A673 (cell line): Measurements from ENCODE around the gene PPAT.

Experiments
- EZH2 ChIP-seq: fragments of 200-600 bp; sonication (generic); IDR thresholded peaks from 2 replicates; pipeline ENCODE4 v1.6.1; 2017; ENCODE audit warnings: borderline replicate concordance, low read depth, mild to moderate bottlenecking, mixed read lengths, antibody characterized with exemption, low read length; ENCODE audit not compliant: poor library complexity, severe bottlenecking
- TF ChIP-seq, protein P1 (sequence below): fragments of 300-800, 200-600 bp; sonication (generic); conservative IDR thresholded peaks from 2 replicates; pipeline ENCODE4 v1.5.1; 2017; ENCODE audit warnings: low read depth, mild to moderate bottlenecking, antibody characterized with exemption, low read length, moderate library complexity, mixed read lengths

DNA sequence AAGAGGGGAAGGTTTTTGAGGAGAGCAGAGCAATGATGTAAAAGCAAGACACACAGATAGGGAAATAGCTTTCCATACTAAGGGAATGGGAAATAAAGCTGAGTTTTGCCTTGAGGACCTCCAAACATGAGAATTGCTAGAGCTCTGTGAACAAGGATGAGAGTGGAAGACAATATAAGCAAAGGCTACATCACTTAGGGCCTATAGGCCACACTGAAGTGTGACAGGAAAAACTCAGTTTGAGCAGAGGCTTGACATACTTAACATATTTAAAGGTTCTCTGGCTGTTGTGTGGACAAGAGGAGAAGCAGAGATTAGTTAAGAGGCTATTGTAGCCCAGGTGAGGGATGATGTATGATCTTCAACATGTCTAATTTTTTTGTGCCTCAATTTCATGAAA is 26.7 kb upstream of the PPAT start:
- TF ChIP-seq, protein P1, sequence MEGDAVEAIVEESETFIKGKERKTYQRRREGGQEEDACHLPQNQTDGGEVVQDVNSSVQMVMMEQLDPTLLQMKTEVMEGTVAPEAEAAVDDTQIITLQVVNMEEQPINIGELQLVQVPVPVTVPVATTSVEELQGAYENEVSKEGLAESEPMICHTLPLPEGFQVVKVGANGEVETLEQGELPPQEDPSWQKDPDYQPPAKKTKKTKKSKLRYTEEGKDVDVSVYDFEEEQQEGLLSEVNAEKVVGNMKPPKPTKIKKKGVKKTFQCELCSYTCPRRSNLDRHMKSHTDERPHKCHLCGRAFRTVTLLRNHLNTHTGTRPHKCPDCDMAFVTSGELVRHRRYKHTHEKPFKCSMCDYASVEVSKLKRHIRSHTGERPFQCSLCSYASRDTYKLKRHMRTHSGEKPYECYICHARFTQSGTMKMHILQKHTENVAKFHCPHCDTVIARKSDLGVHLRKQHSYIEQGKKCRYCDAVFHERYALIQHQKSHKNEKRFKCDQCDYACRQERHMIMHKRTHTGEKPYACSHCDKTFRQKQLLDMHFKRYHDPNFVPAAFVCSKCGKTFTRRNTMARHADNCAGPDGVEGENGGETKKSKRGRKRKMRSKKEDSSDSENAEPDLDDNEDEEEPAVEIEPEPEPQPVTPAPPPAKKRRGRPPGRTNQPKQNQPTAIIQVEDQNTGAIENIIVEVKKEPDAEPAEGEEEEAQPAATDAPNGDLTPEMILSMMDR: no peak
- no peak for TF ChIP-seq EZH2
